Measurements from ENCODE around the gene EHD4.

DNA sequence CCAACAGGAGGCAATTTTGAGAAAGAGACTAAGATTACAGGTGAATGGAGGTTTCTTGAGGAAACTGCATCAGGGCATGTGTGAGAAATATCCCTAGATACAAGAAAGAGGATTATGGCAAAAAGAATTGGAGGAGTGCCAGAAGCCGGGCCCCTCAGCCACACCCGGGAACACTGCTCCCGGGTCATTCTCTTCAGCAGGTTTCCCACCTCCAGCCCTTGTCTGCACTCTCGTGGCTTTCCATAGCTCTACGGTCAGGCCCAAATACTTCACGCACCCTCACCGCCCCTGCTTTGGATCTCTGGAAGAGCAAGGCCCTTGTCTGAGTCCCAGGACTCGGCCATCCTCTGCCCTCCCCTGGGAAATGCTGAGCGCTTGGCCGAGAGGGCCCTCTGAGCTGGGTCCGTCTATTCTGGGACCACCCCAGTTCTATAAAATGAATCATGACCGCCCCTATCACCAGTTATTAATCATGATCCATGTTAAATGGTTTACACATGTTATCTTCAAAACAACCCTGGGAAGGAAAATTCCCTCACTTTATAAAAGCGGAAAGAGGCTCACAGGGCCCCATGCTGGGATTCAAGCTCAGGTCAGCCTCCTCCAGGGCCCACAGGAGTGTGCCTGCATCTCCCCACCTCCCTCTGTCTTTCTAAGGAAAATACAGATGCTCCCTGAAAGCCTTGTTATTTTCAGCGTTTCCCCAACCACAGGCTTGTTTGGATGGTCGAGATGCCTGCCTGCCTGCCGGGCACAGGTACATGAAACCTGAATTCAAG is 39.7 kb downstream of the EHD4 start:
- TF ChIP-seq, protein P1, sequence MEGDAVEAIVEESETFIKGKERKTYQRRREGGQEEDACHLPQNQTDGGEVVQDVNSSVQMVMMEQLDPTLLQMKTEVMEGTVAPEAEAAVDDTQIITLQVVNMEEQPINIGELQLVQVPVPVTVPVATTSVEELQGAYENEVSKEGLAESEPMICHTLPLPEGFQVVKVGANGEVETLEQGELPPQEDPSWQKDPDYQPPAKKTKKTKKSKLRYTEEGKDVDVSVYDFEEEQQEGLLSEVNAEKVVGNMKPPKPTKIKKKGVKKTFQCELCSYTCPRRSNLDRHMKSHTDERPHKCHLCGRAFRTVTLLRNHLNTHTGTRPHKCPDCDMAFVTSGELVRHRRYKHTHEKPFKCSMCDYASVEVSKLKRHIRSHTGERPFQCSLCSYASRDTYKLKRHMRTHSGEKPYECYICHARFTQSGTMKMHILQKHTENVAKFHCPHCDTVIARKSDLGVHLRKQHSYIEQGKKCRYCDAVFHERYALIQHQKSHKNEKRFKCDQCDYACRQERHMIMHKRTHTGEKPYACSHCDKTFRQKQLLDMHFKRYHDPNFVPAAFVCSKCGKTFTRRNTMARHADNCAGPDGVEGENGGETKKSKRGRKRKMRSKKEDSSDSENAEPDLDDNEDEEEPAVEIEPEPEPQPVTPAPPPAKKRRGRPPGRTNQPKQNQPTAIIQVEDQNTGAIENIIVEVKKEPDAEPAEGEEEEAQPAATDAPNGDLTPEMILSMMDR (conservative IDR thresholded peaks at IDR 0.05; ENCODE audit: low read length): no peak
- TF ChIP-seq EZH2phosphoT487 (IDR thresholded peaks at IDR 0.05; ENCODE audit: borderline replicate concordance): no peak

All from Loucy (cell line).